HG02763 (cell line): ENCODE data around the gene REPS1.

Experiments
- ATAC-seq: cut with Tn5 transposase; IDR thresholded peaks from one replicate; pipeline ENCODE4 v1.9.1; 2021; ENCODE audit warnings: mild to moderate bottlenecking, moderate library complexity; ENCODE audit not compliant: unreplicated experiment

Gene REPS1

GRCh38 chr6:138862456-138862855 is 125.6 kb downstream of the REPS1 start:
- ATAC-seq: no peak

GRCh38 chr6:138857775-138858174 is 130.3 kb downstream of the REPS1 start:
- ATAC-seq: no peak

- no peak for ATAC-seq
Observed at GRCh38 chr6:138856654-138857053, 131.4 kb downstream of the REPS1 start.
